Adipocyte (in vitro differentiated cells): Measurements from ENCODE around the gene RALGDS.

Source experiments
- DNase-seq: peaks from one replicate; pipeline ENCODE4 v3.0.0-alpha.2; 2015; ENCODE audit warnings: low read depth
- H3K27me3 ChIP-seq: replicated peaks from 2 replicates; pipeline ENCODE4 v1.7.0; 2013; ENCODE audit warnings: mild to moderate bottlenecking, low read length, moderate library complexity; ENCODE audit not compliant: control insufficient read depth, insufficient read depth
- H3K36me3 ChIP-seq: 2 replicates; pipeline ENCODE4 v1.7.0; 2013; ENCODE audit warnings: low read length, mild to moderate bottlenecking, moderate library complexity; ENCODE audit not compliant: control insufficient read depth, insufficient read depth, severe bottlenecking
- H3K4me1 ChIP-seq: 2 replicates; pipeline ENCODE4 v1.7.0; 2013; ENCODE audit warnings: mild to moderate bottlenecking, low read length, moderate library complexity; ENCODE audit not compliant: control insufficient read depth, insufficient read depth
- H3K4me3 ChIP-seq: 2 replicates; pipeline ENCODE4 v1.7.0; 2013; ENCODE audit warnings: mild to moderate bottlenecking, low read length, moderate library complexity
- H3K9ac ChIP-seq: 2 replicates; pipeline ENCODE4 v1.7.0; 2013; ENCODE audit warnings: mild to moderate bottlenecking, low read length, moderate library complexity
- H3K9me3 ChIP-seq: 2 replicates; pipeline ENCODE4 v1.7.0; 2013; ENCODE audit warnings: mild to moderate bottlenecking, low read length, moderate library complexity; ENCODE audit not compliant: control insufficient read depth

Gene RALGDS

DNA sequence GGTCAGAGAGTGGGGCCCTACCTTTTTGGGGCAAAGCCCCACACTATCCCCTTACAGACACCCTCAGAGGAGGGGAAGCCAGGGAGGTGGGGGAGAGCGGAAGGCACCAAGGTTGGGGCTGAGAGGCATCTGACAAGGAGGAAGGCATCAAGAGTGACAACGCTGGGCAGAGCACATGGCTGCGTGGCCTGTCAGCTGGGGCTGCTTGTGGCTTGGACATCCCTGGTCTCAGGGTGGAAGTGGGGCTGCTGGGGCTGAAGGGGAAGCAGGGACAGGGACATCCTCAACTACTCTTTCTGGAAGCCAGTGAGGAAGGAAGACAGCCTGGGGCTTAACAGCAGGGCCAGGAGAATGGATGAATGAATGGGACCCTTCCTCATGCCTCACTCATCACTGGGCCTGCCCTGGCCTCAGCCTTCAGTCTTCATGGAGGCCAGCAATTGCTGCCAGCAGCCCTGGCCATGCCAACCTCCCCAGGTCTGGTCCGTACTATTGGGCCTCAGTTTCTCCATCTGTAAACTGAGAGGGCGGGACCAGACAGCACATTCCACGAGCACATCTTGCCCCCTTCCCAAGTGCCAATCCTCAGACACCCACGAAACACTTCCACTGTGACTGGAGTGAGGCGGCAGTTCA lies 993 bp upstream of the RALGDS start:
- no peaks in the 10 kb centered on the region for H3K9me3 ChIP-seq
- no peak overlapping the region for H3K9ac ChIP-seq
- H3K4me1 ChIP-seq = peaks cover 65% of the 10 kb centered on the region
- no peak for DNase-seq
- H3K4me3 ChIP-seq = no peak overlapping the region
- H3K36me3 ChIP-seq = no peaks in the 10 kb centered on the region
- no peaks in the 10 kb centered on the region for H3K27me3 ChIP-seq

DNA sequence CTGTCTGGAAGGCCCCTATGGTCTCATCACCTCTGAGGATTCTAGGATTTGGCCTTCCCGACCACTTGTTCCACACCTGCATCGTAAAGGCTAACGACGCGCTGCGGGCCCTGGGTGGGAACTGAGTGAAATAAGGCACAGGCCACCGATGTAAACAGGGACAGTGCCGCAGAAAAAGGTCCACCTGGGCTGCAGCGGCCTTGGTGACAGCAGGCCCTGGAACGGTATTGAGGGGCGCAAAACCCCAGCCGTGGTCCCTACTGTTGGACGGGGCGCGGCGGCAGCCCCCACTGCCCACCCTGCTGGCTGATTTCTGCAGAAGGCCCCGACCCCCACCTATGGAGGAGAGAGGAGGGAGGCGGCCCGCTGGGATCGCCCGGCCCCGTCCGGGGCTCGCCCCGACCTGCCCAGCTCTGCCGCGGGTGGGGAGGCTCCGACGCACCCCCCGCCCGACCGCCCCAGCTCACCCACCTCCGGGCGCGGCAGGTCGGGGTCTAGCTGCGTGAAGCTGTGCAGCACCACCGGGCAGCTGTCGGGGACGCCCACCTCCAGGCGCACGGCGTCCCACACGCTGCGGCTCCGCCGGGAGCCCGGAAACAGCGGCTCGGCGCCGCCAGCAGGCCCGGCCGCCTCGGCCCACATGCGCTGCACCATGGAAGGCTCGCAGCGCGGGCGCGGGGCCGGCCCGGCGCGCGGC lies 391 bp downstream of the RALGDS start:
- H3K4me3 ChIP-seq = peak overlapping the region; percentile 80
- DNase-seq = no peak
- H3K27me3 ChIP-seq = no peaks in the 10 kb centered on the region
- H3K9me3 ChIP-seq = no peaks in the 10 kb centered on the region
- peak overlapping the region; percentile 86 for H3K9ac ChIP-seq
- H3K4me1 ChIP-seq = peaks cover 56% of the 10 kb centered on the region
- H3K36me3 ChIP-seq = no peaks in the 10 kb centered on the region

GRCh38 chr9:133119846-133120500 lies 1.1 kb downstream of the RALGDS start:
- Histone ChIP-seq H3K9ac (peak overlapping the region; percentile 86), H3K4me3 (peak overlapping the region; percentile 80), H3K4me1 (peaks cover 61% of the 10 kb centered on the region)

DNA sequence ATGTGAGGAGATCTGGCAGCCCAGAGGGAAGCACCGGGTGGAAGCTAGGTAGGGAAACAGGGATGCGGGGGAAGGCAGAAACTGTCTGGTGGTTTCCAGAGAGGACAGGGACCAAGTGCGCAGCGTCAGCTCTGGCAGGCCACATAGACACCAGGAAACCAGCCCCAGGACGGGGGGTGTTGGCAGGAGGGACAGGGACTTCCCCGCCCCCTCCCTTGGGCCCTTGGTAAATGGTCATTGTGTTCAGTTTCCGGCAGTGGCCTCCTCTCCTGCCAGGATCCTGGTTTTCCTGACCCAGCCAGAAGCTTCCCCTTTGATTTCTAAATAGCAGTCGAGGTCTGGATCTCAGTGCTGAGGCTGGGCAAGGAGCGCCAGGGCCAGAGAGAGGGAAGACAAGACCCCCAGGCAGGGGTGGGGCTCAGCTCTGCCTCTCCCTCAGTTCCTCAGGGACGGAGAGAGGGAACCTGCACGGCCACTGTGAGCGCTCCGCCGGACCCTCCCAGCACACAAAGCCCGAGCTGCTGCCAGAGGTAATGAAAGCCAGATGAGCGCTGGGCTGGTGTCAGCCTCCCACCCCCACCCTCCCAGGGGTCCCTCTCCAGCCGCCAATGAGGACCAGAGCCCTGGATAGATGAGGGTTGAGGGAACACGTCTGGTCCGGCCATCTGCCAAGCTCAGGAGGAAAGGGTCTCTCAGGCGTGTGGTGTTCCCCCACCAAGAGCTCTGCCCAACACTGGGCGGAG lies 1.8 kb downstream of the RALGDS start:
- peak overlapping the region; percentile 61 for H3K4me3 ChIP-seq
- H3K9ac ChIP-seq = peak overlapping the region; percentile 65
- H3K9me3 ChIP-seq = no peaks in the 10 kb centered on the region
- H3K27me3 ChIP-seq = no peaks in the 10 kb centered on the region
- H3K36me3 ChIP-seq = no peaks in the 10 kb centered on the region
- H3K4me1 ChIP-seq = peaks cover 68% of the 10 kb centered on the region
- DNase-seq = peak; percentile 16

More at GRCh38 chr9:133119846-133120500, 1.1 kb downstream of the RALGDS start:
- no peaks in the 10 kb centered on the region for H3K27me3 ChIP-seq
- H3K36me3 ChIP-seq = no peaks in the 10 kb centered on the region
- no peaks in the 10 kb centered on the region for H3K9me3 ChIP-seq
- peak; percentile 2 for DNase-seq

DNA sequence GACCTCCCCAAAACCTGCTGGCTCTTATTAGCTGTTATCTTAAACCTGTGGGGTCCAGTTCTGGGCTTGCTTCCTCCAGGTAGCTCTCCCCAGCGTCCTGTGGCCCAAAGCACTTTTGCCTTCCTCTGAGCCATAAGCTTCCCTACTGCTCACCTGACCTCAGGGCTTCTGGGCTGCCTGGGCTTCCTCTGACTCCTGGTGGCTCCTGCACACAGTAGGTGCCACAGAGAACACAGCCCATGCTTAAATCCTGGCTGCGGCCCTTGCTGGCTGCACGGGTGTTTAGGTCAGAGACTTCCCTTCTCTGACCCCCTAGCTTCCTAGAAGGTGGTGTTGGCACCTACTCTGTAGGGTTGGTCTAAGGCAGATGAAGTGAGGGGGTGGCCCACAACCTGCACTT lies 2.5 kb downstream of the RALGDS start:
- Histone ChIP-seq H3K27me3 (no peaks in the 10 kb centered on the region), H3K36me3 (no peaks in the 10 kb centered on the region), H3K4me1 (peaks cover 75% of the 10 kb centered on the region), H3K9me3 (no peaks in the 10 kb centered on the region), H3K9ac (peak overlapping the region; percentile 65), H3K4me3 (peak overlapping the region; percentile 61)
- DNase-seq = no peak

DNA sequence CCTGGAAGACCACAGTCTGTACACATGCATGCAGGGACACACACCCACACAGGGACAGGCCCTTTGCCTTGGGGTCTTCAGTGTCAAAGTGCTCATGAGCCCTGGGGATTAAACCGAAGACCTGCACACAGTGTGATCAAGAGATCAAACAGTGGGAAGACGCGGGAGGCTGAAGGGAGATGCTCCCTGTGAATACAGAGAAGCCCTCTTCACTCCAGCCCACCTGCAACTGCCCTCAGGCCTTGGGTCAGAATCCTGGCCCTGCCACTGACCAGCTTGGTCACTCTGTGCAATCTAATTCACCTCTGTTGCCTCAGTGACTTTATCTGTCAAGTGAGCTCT lies 2.9 kb downstream of the RALGDS start:
- no peak for DNase-seq
- peaks cover 80% of the 10 kb centered on the region for H3K4me1 ChIP-seq
- no peaks in the 10 kb centered on the region for H3K27me3 ChIP-seq
- no peaks in the 10 kb centered on the region for H3K9me3 ChIP-seq
- no peak overlapping the region for H3K4me3 ChIP-seq
- H3K36me3 ChIP-seq = no peaks in the 10 kb centered on the region
- H3K9ac ChIP-seq = no peak overlapping the region

DNA sequence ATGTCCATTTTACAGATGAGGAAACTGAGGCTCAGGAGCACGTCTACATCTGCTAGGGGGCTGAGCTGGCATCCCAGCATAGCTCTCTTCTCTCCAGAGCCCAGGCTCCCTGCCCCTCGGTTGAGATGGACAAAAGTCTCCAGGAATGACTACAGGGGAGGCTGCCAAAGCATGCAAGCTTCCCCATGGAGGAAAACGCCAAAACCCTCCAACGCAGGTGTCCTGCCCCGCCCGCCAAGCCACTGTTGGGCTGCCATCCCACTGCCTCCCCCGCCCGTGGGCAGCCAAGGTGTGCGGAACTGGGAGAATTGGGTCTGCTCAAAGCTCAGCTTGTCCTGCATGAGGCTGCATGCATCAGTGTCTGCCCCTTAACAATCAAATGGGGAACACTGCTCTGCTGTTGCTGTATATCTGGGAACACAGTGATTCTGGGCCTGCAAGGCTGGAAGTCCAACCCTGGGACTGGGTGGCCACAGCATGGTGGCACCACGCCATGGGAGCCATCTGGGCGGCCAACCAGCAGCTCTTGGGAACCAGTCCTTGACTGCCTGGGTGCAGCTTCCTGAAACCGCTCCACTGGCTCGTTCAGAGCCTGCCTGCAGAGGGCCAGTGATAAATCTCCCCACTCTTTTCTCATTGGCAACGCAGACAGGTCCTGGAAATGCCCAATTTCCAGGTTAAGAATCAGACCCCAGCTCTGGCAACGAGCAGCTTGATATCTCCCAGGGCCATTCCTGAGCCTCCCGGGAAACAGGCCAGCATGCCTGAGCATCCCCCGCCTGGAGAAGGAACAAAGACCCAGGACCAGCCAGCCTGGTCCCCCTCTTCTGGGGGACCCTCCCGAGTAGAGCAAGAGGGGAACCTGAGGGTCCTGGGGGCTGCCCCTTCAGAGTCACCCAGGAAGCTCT lies 3.5 kb downstream of the RALGDS start:
- H3K9ac ChIP-seq = no peak overlapping the region
- H3K4me3 ChIP-seq = no peak overlapping the region
- no peaks in the 10 kb centered on the region for H3K9me3 ChIP-seq
- H3K4me1 ChIP-seq = peaks cover 76% of the 10 kb centered on the region
- no peaks in the 10 kb centered on the region for H3K27me3 ChIP-seq
- DNase-seq = no peak
- no peaks in the 10 kb centered on the region for H3K36me3 ChIP-seq

DNA sequence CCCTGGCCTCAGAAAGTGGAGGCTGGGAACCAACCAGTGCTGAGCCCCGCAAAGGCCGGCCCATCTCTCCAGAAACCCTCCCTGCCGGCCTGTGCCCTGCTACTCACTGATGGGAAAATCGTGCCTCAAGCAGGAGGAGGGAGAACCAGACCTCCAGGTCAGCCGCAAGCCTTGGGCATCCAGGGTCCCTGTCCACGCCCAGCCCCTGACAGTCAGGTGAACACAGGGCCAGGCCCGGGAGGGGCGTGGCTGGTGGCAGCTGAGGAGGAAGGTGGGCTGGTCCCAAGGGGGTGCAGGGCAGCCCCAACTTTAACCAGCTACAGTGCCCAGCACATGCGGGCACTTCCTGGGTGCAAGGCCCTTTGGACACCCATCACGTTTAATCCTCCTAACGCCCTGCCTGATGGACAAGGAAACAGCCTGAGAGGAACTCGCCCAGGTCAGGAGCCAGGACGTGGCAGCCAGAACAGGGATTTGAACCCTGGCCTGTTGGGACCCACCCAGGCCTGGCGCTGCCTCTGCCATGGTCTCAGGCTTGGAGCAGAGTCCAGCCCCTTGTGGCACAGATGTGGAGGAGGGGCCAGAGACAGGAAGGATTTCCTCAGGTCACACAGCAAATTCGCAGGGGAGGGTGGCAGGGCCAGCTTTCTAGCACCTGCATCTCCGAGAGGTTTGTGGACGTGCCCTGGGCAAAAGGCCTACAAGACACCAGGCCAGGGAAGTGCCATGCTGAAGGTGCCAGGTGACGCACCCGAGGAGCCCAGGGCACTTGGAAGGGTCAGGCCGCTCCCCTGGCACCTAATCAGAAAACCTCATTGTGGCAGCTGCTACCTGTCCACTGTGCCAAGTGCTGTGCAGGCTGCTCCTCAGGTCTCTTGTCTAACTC lies 4.5 kb downstream of the RALGDS start:
- Histone ChIP-seq H3K9ac (no peak overlapping the region), H3K9me3 (no peaks in the 10 kb centered on the region), H3K4me1 (peaks cover 67% of the 10 kb centered on the region), H3K4me3 (no peak overlapping the region), H3K36me3 (no peaks in the 10 kb centered on the region), H3K27me3 (no peaks in the 10 kb centered on the region)
- no peak for DNase-seq

GRCh38 chr9:133115604-133116345 lies 5.3 kb downstream of the RALGDS start:
- Histone ChIP-seq H3K27me3 (no peaks in the 10 kb centered on the region), H3K4me1 (peaks cover 63% of the 10 kb centered on the region), H3K9ac (peak overlapping the region; percentile 77), H3K4me3 (no peak overlapping the region), H3K9me3 (no peaks in the 10 kb centered on the region), H3K36me3 (no peaks in the 10 kb centered on the region)
- DNase-seq = peak; percentile 14
